HTERT RPE-1 (cell line): ENCODE results near the gene URGCP.

Source experiments
- in situ Hi-C: fragments of 300-500 bp; cut with MboI; formaldehyde crosslinking; loops from 4 replicates; pipeline ENCODE4 v1.14.3; 2020; ENCODE audit warnings: low sequenced_read_pairs

URGCP gene

DNA sequence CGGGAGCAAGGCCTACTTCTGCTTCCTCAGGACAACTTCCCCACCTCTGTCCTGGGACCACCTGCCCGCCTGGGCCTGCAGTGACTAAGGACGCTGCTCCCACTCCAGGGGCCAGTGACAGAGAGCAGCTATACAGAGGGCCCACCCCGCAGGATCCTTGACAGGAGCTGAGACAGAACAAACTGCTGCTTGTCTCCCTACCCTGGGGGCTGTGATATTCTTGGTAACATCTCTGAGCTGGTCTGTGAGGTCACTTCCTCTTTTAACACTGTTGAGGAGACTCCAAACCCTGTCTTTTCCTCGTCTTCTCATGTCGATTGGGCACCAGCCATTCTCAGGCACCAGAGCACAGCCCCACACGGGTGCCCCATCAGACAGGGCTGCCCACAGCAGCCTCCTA is 30.2 kb downstream of the URGCP start:
- in situ Hi-C loops = no loop called here

DNA sequence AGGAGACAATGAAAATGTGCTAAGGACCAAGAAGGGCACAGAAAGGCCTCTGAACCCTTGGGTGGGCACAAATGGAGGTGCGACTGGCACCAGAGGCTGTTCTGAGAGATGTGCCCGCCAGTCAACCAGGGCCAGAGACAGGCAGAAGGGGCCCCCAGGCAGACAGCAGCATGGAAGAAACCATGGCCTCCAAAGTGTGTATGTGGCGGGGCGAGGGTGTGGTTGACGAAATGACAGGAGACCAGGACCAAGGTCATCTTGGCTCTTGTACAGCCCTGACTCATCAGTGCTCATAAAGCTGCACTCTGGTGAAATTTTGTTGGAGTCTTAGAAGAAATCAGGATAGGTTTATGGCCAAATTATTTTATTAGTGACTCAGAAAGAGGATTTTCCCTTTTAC is 33.1 kb downstream of the URGCP start:
- in situ Hi-C loops = no loop called here

DNA sequence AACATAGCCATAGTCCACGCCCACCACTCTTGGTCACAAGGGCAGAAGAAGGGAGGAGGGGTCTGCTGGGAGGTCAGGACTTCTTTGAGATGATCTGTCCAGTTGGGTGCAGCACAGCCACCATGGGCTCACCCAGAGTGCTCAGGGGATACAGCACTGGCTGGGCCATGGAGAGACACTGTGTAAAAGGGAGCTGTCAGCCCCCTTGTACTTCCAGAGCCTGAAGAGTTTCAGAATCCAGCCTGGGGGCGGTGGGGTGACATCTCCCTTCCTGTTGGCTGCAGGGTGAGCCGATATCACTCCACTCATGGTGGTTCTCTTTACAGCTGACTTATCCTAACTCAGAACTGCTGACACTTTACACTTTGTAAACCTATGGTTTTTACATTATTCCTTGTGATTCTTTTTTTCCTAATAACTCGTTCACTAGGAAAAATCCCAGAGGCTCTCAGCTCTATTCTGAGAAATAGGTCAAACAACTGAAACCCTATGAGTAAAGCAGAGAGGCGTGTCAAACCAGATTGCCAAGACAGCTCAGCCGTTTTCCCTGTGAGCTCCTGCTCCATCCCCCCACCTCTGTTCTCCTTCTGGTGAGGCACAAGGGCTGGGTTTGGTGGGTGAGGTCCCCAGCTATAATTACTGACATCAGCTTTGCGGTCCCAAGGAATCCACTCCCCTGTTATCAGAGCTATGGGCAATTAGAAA is 33.8 kb downstream of the URGCP start:
- in situ Hi-C loops = no loop called here

GRCh38 chr7:43871064-43871463 is 35.3 kb downstream of the URGCP start:
- in situ Hi-C loops = no loop called here

DNA sequence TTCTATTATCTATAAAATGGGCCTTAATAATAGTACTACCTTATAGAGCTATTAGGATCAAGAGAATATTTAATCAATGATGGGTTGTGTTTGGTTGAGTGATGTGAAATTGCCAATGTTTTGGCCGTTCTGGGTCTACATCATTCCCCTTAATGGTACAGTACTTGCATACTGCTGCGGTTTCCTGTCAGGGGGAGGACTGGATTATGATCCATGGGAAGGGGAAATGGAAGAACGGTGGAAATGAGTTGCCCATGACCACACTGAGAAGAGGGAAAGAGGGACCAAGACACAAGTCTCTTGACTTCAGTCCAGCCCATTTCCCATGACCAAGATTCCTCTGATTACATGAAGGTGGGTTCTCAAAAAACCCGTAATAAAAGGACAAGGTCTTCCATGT is 36.1 kb downstream of the URGCP start:
- in situ Hi-C loops = no loop called here

DNA sequence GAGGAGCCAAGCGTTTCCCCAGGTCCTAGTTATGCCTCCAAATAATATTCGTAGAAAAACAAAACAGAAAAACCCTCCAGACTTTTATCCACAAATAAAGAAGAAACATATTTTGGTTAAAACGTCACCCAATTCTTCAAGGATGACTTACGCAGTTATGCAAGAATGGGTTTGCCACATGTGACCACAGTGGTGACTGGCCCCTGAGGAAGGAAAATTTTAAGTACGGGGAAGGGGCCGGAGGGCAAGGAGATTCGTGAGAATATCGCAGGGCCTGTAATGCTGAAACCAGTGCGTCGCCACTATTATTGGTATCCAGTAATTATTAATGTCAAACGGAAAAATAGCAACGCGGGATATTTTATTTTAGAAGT is 36.5 kb downstream of the URGCP start:
- in situ Hi-C loops = no loop called here

DNA sequence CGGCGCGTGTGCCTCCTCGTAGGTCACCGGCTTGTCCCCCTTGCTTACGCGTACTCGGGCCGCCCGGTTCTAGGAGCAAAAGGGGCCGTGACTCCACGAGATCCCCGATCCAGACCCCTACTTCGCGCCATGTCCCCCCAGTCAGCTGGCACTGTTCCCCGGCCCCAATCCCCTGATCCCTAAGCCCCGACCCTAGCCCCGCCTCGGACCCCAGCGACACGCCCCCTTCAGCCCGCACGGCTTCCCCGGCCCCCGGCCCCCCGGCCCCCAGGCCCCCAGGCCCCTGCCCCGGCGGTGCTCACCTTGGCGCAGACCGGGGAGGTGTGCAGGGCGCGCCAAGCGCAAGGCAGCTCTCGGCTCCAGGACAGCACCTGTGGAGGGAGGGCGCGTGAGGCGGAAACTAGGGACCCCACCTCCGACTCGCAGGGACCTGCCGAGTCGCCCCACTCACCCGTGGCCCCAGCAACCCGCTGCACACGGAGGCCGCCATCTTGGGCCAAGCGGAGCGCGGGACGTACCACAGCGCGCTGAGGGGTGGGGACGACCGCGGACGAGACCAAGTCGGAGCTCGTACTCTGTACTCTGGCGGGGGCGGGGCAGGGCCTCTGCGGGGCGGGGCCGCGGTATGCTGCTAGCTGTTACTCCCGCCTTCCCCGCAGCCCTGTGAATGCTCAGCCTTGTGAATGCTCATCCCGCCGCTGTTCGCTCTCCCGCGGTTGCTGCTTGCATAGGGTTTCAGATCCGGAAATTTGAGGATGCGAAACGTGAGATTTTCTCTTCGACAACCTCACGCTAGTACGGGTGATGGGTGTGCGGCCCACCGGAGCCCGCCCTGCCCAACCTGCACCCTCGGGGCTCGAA is 37.2 kb downstream of the URGCP start, which contains the start of gene MRPS24:
MRPS24 (minus strand) TSS at position 512 of the 861 bp plus-strand sequence; CDS start at position 490, 22 bp downstream.
- in situ Hi-C loops = no loop called here

DNA sequence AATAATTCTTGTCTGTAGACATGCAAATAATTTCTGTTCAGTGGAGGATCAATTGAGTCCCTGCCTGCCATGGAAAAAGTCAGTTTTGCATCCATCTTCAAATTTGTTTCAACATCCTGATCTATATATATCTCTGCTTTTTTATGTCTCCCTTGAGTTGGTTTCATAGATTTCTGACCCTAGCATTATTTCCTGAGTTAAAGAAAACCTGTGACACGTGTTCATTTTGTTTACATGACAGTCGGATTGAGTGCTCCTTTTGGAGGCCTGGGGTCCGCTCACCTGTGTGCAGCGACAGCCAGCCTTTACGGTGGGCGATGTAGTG is 37.8 kb downstream of the URGCP start:
- in situ Hi-C loops = no loop called here

DNA sequence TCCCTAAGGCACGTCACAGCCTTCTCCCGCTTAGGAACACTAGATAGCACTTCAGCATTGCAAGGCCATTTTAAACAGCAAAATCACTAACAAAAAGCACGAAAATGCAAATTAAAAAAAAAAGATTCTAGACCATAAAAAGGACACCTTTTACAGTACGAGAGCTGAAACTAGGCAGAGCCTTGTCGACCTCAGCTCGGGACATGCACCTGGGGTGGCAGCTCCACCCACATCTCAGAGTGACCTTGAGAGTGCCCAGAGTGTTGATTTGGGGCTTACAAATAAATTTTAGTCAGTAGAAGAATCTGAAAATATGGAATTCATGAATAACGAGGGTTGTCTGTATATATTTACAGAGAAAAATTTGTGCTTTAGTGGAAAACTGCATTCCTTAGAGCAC is 38.2 kb downstream of the URGCP start:
- in situ Hi-C loops = no loop called here

GRCh38 chr7:43865277-43865676 is 41.1 kb downstream of the URGCP start:
- in situ Hi-C loops = no loop called here

DNA sequence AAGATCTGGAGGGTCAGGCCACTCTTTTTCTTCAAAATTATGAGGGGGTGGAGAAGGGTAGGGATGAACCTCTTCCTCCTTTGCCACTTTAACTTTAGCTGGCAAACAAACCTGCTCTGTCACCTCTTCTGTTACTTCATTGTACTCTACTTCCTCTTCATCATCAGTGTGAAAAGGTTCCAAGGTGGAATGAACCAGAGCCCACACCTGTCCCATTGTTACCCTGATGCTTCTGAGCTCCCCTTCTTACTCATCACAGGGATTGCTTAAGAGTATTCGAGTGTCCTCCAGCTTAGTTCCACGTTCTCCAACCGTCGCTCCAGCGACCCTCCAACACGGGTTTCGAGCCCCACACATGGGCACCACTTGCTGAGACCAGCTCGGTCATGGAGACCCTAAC is 42.3 kb downstream of the URGCP start:
- in situ Hi-C loops = no loop called here

DNA sequence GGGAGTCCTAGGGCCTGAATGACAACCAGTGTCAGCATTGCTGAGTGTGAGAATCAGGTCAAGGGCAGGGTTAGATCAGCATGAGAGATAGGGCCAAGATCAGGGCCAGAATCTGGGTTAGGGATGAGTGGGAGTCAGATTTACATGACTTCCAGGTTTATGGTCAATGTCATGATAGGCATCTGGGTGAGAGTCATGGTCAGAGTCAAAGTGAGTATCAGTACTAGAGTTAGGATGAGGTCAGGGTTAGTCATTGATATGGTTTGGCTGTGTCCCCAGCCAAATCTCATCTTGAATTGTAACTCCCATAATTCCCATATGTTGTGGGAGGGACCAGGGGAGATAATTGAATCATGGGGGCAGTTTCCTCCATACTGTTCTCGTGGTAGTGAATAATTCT is 49.4 kb downstream of the URGCP start:
- in situ Hi-C loops = no loop called here

DNA sequence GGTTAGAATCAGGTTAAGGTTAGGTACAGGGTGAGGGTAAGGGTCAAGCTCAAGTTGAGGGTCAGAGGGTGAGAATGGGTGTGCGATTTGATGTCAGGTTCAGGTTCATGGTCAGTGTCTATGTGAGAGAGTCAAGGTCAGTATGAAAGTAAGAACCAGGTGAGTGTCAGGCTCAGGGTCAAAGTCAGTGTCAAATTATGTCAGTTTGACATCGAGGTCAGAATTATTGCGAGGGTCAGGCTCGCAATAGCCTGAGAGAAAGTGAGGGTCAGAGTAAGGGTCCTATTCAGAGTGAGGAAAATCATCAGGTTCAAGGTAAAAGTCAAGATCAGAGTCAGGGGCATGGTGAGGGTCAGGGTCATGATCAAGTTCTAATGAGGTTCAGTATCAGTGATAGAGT is 50.1 kb downstream of the URGCP start:
- in situ Hi-C loops = no loop called here

DNA sequence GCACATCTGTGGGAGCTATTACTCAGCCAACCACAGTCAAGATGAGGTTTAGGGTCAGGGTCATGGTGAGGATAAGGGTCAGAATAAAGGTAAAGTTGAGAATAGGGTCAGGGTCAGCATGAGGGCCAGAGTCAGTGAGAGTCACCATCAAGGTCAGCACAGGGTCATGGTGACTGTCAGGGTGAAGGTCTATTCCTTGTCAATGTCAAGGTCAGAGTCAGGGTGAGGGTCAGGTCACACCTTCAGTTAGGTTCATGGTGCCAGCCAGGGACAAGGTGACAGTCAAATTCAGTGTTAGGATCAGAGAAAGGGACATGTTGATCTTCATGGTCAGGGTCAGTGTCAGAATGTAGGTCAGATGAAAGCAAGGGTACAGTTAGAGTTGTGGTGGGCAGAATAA is 51.2 kb downstream of the URGCP start:
- in situ Hi-C loops = no loop called here

GRCh38 chr7:43851805-43852204 is 54.6 kb downstream of the URGCP start:
- in situ Hi-C loops = no loop called here

GRCh38 chr7:43850348-43851116 is 55.9 kb downstream of the URGCP start:
- in situ Hi-C loops = no loop called here

DNA sequence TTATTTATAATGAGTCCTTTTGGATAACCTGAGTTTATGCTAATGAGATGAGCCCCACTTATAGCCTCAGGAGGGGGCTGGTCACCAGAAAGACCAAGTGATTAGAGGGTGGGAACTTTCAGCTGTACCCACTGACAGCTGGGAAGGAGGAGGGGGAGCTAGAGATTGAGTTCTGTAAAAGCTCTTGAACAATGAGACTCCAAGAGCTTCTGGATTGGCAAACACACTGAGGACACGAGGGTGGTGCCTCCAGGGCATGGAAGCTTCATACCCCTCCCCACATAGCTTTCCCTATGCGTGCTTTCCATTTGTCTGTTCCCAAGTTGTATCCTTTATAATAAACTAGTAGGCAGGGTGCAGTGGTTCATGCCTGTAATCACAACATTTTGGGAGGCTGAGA is 57.3 kb downstream of the URGCP start:
- in situ Hi-C loops = no loop called here

- in situ Hi-C loops = no loop called here
Measured at GRCh38 chr7:43847496-43847895, 58.9 kb downstream of the URGCP start.

GRCh38 chr7:43844662-43845061 is 61.7 kb downstream of the URGCP start:
- in situ Hi-C loops = no loop called here

- in situ Hi-C loops = no loop called here
Measured at GRCh38 chr7:43844257-43844656, 62.1 kb downstream of the URGCP start.

DNA sequence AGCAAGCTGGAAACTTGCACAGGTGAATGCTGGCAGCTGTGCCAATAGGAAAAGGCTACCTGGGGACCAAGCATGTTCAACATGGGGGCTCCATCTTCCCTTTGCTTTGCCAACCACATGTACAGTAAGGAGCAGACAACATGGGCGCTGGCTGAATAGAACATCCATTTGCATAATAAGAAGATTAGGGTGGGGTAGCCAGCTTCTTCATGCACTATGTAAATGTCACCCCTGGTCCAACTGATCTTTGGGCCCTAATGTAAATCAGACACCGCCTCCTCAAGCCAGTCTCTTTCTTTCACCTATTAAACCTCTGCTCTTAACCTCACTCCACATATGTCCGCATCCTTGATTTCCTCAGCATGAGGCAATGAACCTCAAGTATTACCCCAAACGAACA is 63.1 kb downstream of the URGCP start:
- in situ Hi-C loops = no loop called here

DNA sequence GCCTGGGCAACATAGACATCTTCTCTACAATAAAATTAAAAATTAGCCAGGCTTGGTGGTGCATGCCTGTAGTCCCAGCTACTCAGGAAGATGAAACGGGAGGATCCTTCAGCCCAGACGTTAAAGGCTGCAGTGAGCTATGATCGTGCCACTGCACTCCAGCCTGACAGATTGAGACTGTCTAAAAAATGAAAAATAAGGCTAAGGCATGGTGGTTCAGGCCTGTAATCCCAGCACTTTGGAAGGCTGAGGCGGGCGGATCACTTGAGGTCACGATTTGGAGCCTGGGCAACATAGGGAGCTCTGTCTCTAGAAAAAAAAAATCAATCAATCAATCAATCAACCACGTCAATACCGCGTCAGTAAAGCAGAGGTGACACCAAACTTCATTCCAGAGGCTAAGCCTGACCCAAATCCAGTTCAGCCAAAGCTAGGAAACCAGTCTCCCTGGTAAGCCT is 68.2 kb downstream of the URGCP start:
- in situ Hi-C loops = no loop called here
